ENCODE data around the gene NTRK1. TPM values are rescaled to one million over a fixed set of nuclear protein-coding genes. Genes with fewer than 3 reads are reported as not detected.
A peak's percentile ranks its signal among the peaks of the same experiment; 100 is the strongest.

NTRK1 gene
- total and polyA plus RNA-seq, 3 experiments from 2014 or later, result 2.9 to 3.0 TPM; not detected in 1

GRCh38 chr1:156895927-156896326 is 35.3 kb downstream of the NTRK1 start:
- CTCF ChIA-PET, result interaction anchor here (1.4 kb wide), 1 partner anchor 206 kb away, joined by 4 read pairs; no protein-coding TSS in a partner anchor
- Histone ChIP-seq H3K27me3 (ENCODE audit: insufficient read depth, low read length, poor library complexity, severe bottlenecking) (peaks cover 3% of the 10 kb centered on the region), H3K27ac (ENCODE audit: low read depth, low read length) (no peak overlapping the region), H3K36me3 (ENCODE audit: insufficient read depth, low read length) (no peaks in the 10 kb centered on the region), H3K4me3 (ENCODE audit: low read length) (no peak overlapping the region), H3K4me1 (ENCODE audit: insufficient read depth, low read length) (peaks cover 21% of the 10 kb centered on the region), H3K9me3 (ENCODE audit: low read length) (no peaks in the 10 kb centered on the region)
- DNase-seq, result no peak
- no peaks in the 10 kb centered on the region for H3K9me3 Mint-ChIP-seq
- peaks cover 0 to 3% (median 2%) of the 10 kb centered on the region in 3 donors for H3K36me3 Mint-ChIP-seq
- H3K4me3 Mint-ChIP-seq, result no peak overlapping the region
- H3K27me3 Mint-ChIP-seq, result peaks cover 53 to 71% of the 10 kb centered on the region in 2 donors
- POLR2A ChIA-PET, result no interaction called here
- peaks cover 12 to 26% (median 13%) of the 10 kb centered on the region in 3 donors for H3K4me1 Mint-ChIP-seq
- no peak overlapping the region for H3K27ac Mint-ChIP-seq

- no peaks in the 10 kb centered on the region for H3K9me3 Mint-ChIP-seq
- Histone ChIP-seq H3K4me3 (ENCODE audit: low read length) (no peak overlapping the region), H3K4me1 (ENCODE audit: insufficient read depth, low read length) (peaks cover 21% of the 10 kb centered on the region), H3K27ac (ENCODE audit: low read depth, low read length) (no peak overlapping the region), H3K27me3 (ENCODE audit: insufficient read depth, low read length, poor library complexity, severe bottlenecking) (peaks cover 3% of the 10 kb centered on the region), H3K9me3 (ENCODE audit: low read length) (no peaks in the 10 kb centered on the region), H3K36me3 (ENCODE audit: insufficient read depth, low read length) (no peaks in the 10 kb centered on the region)
- H3K4me1 Mint-ChIP-seq, result peaks cover 10 to 25% (median 13%) of the 10 kb centered on the region in 3 donors
- POLR2A ChIA-PET, result no interaction called here
- CTCF ChIA-PET, result no interaction called here
- peaks cover 48 to 68% of the 10 kb centered on the region in 2 donors for H3K27me3 Mint-ChIP-seq
- DNase-seq, result no peak
- H3K4me3 Mint-ChIP-seq, result no peak overlapping the region
- no peak overlapping the region for H3K27ac Mint-ChIP-seq
- peaks cover 0 to 3% (median 2%) of the 10 kb centered on the region in 3 donors for H3K36me3 Mint-ChIP-seq
Measured at GRCh38 chr1:156896490-156897033, 35.9 kb downstream of the NTRK1 start.

- H3K27ac Mint-ChIP-seq, result peak overlapping the region in 1 of 8 donors; percentile 89
- H3K27me3 ChIP-seq (ENCODE audit: insufficient read depth, low read length, poor library complexity, severe bottlenecking), result peaks cover 3% of the 10 kb centered on the region
Measured at GRCh38 chr1:156897078-156897825, 36.6 kb downstream of the NTRK1 start.

GRCh38 chr1:156898161-156898566 is 37.5 kb downstream of the NTRK1 start:
- Mint-ChIP-seq H3K4me1 (peaks cover 0 to 12% (median 3%) of the 10 kb centered on the region in 3 donors), H3K27me3 (peaks cover 33 to 62% of the 10 kb centered on the region in 2 donors), H3K27ac (no peak overlapping the region), H3K9me3 (no peaks in the 10 kb centered on the region), H3K36me3 (peaks cover 0 to 3% (median 2%) of the 10 kb centered on the region in 3 donors), H3K4me3 (no peak overlapping the region)
- Histone ChIP-seq H3K4me3 (ENCODE audit: low read length) (no peak overlapping the region), H3K27ac (ENCODE audit: low read depth, low read length) (no peak overlapping the region), H3K36me3 (ENCODE audit: insufficient read depth, low read length) (no peaks in the 10 kb centered on the region), H3K27me3 (ENCODE audit: insufficient read depth, low read length, poor library complexity, severe bottlenecking) (peaks cover 2% of the 10 kb centered on the region), H3K9me3 (ENCODE audit: low read length) (no peaks in the 10 kb centered on the region), H3K4me1 (ENCODE audit: insufficient read depth, low read length) (peaks cover 7% of the 10 kb centered on the region)
- CTCF ChIA-PET, result interaction anchor here (0.7 kb wide), 1 partner anchor 30 kb away, joined by 3 read pairs; no protein-coding TSS in a partner anchor
- POLR2A ChIA-PET, result no interaction called here
- no peak for DNase-seq

More at GRCh38 chr1:156897078-156897825, 36.6 kb downstream of the NTRK1 start:
- ChIA-PET POLR2A (no interaction called here), CTCF (interaction anchor here (0.7 kb wide), 1 partner anchor 31 kb away, joined by 3 read pairs; no protein-coding TSS in a partner anchor)
- no peaks in the 10 kb centered on the region for H3K9me3 Mint-ChIP-seq
- H3K4me1 Mint-ChIP-seq, result peaks cover 3 to 19% (median 8%) of the 10 kb centered on the region in 3 donors
- Histone ChIP-seq H3K36me3 (ENCODE audit: insufficient read depth, low read length) (no peaks in the 10 kb centered on the region), H3K4me3 (ENCODE audit: low read length) (no peak overlapping the region), H3K4me1 (ENCODE audit: insufficient read depth, low read length) (peaks cover 16% of the 10 kb centered on the region), H3K27ac (ENCODE audit: low read depth, low read length) (no peak overlapping the region), H3K9me3 (ENCODE audit: low read length) (no peaks in the 10 kb centered on the region)
- H3K36me3 Mint-ChIP-seq, result peaks cover 0 to 3% (median 2%) of the 10 kb centered on the region in 3 donors
- H3K27me3 Mint-ChIP-seq, result peaks cover 41 to 66% of the 10 kb centered on the region in 2 donors
- DNase-seq, result no peak
- H3K4me3 Mint-ChIP-seq, result peak overlapping the region in 2 of 7 donors; percentile 28 to 45

- Mint-ChIP-seq H3K27ac (no peak overlapping the region), H3K9me3 (no peaks in the 10 kb centered on the region), H3K4me1 (peaks cover 0 to 7% (median 0%) of the 10 kb centered on the region in 3 donors), H3K27me3 (peaks cover 28 to 60% of the 10 kb centered on the region in 2 donors), H3K36me3 (peaks cover 0 to 3% (median 2%) of the 10 kb centered on the region in 3 donors), H3K4me3 (no peak overlapping the region)
- ChIA-PET POLR2A (no interaction called here), CTCF (interaction anchor here (1.3 kb wide), 1 partner anchor 209 kb away, joined by 3 read pairs; no protein-coding TSS in a partner anchor)
- no peak overlapping the region for H3K4me3 ChIP-seq (ENCODE audit: low read length)
- peaks cover 5% of the 10 kb centered on the region for H3K4me1 ChIP-seq (ENCODE audit: insufficient read depth, low read length)
- no peak for DNase-seq
- H3K9me3 ChIP-seq (ENCODE audit: low read length), result no peaks in the 10 kb centered on the region
- no peak overlapping the region for H3K27ac ChIP-seq (ENCODE audit: low read depth, low read length)
- H3K36me3 ChIP-seq (ENCODE audit: insufficient read depth, low read length), result no peaks in the 10 kb centered on the region
- H3K27me3 ChIP-seq (ENCODE audit: insufficient read depth, low read length, poor library complexity, severe bottlenecking), result no peaks in the 10 kb centered on the region
Measured at GRCh38 chr1:156898971-156899664, 38.5 kb downstream of the NTRK1 start.

- Histone ChIP-seq H3K4me1 (ENCODE audit: insufficient read depth, low read length) (peaks cover 5% of the 10 kb centered on the region), H3K4me3 (ENCODE audit: low read length) (no peak overlapping the region), H3K36me3 (ENCODE audit: insufficient read depth, low read length) (no peaks in the 10 kb centered on the region), H3K27ac (ENCODE audit: low read depth, low read length) (no peak overlapping the region), H3K9me3 (ENCODE audit: low read length) (no peaks in the 10 kb centered on the region), H3K27me3 (ENCODE audit: insufficient read depth, low read length, poor library complexity, severe bottlenecking) (no peaks in the 10 kb centered on the region)
- H3K27ac Mint-ChIP-seq, result no peak overlapping the region
- peaks cover 0 to 3% (median 2%) of the 10 kb centered on the region in 3 donors for H3K36me3 Mint-ChIP-seq
- H3K9me3 Mint-ChIP-seq, result no peaks in the 10 kb centered on the region
- ChIA-PET POLR2A (no interaction called here), CTCF (interaction anchor here (1.3 kb wide), 1 partner anchor 210 kb away, joined by 3 read pairs; no protein-coding TSS in a partner anchor)
- H3K27me3 Mint-ChIP-seq, result peaks cover 23 to 50% of the 10 kb centered on the region in 2 donors
- no peak for DNase-seq
- H3K4me1 Mint-ChIP-seq, result peaks cover 0 to 6% (median 0%) of the 10 kb centered on the region in 3 donors
- no peak overlapping the region for H3K4me3 Mint-ChIP-seq
Measured at GRCh38 chr1:156899956-156900718, 39.5 kb downstream of the NTRK1 start.

GRCh38 chr1:156900896-156901589 is 40.4 kb downstream of the NTRK1 start:
- Histone ChIP-seq H3K9me3 (ENCODE audit: low read length) (no peaks in the 10 kb centered on the region), H3K27me3 (ENCODE audit: insufficient read depth, low read length, poor library complexity, severe bottlenecking) (no peaks in the 10 kb centered on the region), H3K4me1 (ENCODE audit: insufficient read depth, low read length) (peaks cover 5% of the 10 kb centered on the region), H3K4me3 (ENCODE audit: low read length) (no peak overlapping the region), H3K36me3 (ENCODE audit: insufficient read depth, low read length) (no peaks in the 10 kb centered on the region), H3K27ac (ENCODE audit: low read depth, low read length) (no peak overlapping the region)
- Mint-ChIP-seq H3K36me3 (peaks cover 0 to 2% (median 0%) of the 10 kb centered on the region in 3 donors), H3K27ac (no peak overlapping the region), H3K4me1 (peaks cover 0 to 6% (median 0%) of the 10 kb centered on the region in 3 donors), H3K4me3 (no peak overlapping the region), H3K9me3 (no peaks in the 10 kb centered on the region), H3K27me3 (peaks cover 22 to 48% of the 10 kb centered on the region in 2 donors)
- CTCF ChIA-PET, result interaction anchor here (0.8 kb wide), 1 partner anchor 9 kb away, joined by 3 read pairs; no protein-coding TSS in a partner anchor
- DNase-seq, result no peak
- POLR2A ChIA-PET, result no interaction called here
